Activated CD8-positive, alpha-beta memory T cell treated with anti-CD3 and anti-CD28 coated beads for 1 hour (primary cell): Measurements from ENCODE around the gene RASGRF1.
"Not testable (repeated sequence)": the region's sequence is repeated elsewhere in the genome, so short reads cannot be mapped to it uniquely, and the experiment has no call there.

Source experiments
- DNase-seq, 2 donors: peaks; one replicate each; pipeline ENCODE4 v3.0.0-alpha.2; 2020; ENCODE audit warnings: low read depth in 1 of 2; ENCODE audit errors: extremely low read depth in 1 of 2

Gene RASGRF1

DNA sequence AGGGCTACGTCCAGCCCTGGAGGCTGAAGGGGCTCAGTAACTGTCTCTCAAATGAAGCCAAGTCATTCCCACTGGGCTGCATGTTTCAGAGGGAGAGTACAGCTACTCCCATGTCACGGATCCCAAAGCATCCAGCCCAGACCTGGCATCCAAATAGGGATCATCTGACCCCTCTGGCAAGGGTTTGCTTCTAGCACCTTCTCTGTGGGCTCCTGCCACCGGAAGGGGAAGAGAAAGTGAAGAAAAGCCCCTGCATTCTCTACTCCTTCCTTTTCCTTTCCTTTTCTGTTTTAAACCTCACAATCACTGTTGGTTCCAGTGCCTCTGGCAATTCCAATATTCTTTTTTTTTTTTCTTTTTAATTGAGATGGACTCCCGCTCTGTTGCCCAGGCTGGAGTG is 81.2 kb downstream of the RASGRF1 start:
- no peak for DNase-seq

DNA sequence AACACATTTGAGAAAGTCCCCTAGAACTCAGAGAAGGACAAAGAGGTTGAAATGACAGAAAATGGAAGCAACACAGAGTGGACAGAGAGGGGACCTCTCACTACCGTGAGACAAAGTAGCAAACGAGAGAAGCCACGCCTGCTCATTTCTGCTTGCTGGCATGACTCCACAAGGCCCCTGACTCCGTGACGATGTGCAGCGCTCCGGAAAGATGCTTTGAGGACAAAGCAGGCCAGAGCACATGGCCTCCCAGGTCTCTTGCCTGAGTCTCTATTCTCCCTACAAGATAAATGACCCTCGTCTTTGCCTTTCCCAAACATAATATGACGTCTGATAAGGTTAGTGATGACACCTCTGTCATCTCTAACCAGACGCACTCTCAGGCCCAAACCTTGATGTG is 81.9 kb downstream of the RASGRF1 start:
- DNase-seq, result no peak

DNA sequence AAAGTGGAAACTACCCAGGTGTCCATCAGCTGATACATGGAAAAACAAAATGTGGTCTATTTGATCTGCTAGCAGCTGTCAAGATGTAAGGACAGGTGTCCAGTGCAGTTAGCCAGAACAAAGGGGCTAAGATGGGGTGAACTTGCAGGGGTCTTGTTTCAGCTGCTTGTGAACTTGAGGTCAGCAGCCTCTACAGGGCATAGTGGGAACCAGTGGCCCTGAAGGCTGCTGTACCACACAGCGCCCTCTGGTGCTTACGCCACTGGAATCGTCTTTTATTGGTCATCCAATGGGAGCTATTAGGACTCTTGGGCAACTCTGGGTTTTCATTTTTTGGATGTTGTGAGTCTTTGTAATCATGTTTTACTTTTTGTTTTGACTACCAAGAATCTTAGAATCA is 83.5 kb downstream of the RASGRF1 start:
- no peak for DNase-seq

DNA sequence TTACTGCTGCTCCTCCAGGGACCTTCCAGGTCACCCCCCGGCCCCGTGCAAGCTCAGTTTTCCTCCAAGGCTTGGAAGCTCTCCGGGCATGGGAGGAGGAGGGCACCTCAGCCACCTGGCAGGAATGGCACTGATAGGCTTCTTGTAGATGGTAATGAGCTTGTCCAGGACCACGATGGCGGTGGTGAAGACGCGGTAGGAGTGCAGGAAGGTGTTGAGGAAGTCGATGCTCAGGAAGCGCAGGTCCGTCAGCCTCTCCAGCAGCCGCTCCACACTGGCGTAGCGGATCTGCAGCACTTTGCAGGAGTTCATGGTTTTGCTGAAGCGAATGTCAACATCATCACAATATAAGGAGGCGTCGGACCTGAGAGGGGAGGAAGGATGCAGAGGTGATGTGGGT is 84.5 kb downstream of the RASGRF1 start:
- no peak for DNase-seq

DNA sequence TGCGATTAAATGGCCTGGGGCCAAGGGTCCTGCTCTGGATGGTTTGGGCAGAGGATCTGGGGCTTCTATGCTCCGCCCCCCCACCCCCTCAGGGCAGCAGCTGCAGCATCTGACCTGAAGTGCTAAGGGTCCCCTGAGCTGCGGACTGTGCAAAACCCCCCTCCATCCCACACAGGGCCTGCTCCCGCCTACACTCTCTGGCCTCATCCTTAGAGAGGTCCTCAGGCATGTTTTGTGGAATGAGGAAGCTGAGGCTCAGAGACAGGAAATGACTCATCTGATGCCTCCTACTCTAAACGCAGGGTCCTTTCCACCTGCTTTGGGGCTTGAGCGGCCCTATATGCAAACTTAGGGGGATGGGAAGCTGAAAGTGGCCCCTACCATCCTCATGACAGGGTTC is 86.2 kb downstream of the RASGRF1 start:
- DNase-seq, result no peak

DNA sequence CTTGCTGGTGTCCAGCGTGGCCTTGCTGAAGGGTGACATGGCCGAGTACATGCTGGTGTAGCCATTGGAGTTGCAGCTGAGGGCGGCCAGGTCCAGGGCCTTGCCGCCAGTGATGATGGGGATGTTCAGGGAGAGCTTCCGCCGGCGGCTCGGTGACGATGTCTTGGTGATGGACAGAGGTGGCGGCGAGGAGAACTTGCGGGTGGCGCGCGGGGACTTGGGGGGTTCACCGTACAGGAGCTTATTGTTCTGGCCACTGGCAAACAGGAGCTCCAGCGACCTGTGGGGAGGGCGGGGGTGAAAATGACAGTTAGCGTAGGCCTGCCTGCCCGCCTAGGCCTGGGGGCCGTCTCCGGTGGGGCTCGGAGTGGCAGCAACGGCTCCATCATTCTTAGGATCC is 86.7 kb downstream of the RASGRF1 start:
- DNase-seq, result no peak

DNA sequence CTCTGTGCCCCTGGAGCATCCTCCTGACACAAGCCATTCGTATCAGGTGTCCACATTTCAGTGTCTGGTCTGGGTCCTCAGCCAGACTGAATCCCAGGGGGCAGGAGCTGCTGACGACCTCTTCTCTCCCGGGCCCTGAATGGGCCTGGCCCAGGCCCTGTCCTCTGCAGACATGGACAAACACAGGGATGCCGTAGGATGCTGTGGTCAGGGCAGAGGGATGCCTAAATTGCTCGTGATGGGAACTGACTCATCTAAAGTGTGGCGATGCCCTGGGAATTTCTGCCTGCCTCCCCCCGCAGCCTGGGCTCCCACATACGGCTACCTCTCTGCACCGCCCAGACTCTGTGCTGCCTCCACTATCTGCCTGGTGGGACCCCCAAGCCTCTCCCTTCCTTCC is 87.3 kb downstream of the RASGRF1 start:
- no peak for DNase-seq

DNA sequence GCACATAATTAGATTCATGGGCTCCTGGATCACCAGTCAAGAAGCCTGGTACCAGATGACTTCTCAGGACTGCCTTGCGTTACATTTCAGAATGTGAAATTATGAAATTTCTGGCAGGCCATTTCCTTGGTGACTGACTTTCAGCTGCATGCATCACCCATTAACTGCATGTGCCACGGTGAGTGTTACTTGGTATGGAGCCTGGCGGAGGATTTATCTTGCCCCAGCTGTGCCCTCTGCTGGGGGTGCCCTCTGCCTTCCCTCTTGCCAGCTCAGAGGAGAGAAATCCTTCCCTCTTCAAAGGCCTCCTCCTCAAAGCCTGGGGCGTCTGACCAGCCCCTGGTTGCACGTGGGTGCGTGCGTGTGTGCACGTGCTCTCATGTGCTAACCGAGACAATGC is 88.0 kb downstream of the RASGRF1 start:
- no peak for DNase-seq

DNA sequence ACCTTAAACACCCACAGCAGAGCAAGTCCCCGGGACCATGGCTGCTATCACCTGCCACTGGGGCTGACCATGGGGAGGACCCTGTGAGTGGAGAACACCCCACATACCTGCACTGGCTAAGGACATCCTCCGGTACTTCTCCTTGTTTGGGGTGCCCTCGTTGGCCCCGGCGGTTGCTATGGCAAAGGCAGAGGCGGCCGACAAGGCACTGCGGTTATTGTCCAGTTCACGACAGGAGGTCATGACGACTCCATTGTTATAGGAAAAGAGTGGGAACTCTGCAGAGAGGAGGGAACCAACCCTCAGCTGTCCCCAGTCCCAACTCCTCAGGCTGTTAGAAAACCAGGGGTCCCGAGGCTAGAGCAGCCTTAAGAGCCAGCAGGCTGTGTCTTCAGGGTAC is 90.9 kb downstream of the RASGRF1 start:
- DNase-seq, result no peak

DNA sequence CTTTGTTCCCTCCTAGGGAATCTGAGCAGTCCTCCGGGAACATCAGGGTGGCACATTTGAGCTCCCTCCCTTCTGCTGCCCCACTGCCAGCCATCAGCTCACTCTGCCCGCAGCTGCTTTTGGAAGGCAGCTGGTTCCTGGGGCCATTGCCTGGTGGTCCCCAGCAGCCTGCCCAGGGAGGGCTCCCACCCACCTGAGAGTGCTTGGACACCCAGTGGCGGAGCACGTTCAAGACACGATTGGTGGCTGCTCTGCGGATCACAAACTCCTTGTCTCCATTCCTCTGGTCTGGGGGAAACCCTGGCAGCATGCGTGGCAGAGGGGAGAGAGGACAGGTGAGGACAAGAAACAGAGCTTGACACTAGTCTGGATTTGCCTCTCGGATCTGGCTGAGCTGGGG is 92.1 kb downstream of the RASGRF1 start:
- DNase-seq, result no peak

DNA sequence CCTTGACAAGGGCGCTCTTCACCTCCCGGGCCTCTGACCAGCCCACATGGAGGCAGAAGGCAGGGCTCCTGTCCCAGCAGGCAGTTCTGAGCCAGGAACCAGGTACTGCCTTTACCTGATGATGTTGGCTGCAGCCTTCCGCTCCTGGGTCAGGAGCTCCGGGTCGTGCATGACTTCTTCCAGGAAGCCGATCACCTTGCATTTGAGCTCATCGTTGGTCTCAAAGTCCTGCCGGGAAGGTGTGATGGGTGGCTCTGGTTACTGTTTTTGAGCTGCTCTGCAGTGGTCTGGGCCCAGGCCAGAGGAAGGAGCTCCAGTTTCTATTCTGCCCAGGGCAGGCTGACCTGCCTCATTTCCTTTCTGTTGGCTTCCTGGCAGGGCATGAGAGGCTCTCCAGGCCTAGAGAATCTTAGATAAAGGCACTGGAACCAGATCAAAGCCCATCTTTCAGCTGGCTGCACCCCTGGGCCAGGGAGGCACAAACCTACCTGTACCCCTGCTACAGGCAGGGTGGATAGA is 92.5 kb downstream of the RASGRF1 start:
- no peak for DNase-seq

DNA sequence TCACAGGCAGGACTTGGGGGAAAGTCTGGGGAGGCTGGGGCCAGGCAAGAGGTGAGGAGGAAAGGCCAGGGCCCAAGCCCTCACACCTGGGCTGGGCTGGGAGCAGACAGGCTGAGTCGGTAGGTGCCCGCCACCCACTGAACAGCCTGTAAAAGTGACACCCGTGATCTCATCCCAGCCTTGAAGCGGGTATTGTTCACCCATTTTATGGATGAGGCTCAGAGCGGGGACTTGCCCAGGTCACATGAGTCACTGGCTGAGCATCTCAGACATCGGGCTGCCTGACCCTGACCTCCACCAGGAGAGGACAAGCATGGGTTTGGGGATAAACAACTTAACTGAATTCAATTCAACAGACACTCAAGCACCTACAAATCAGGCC is 93.7 kb downstream of the RASGRF1 start:
- DNase-seq, result no peak

DNA sequence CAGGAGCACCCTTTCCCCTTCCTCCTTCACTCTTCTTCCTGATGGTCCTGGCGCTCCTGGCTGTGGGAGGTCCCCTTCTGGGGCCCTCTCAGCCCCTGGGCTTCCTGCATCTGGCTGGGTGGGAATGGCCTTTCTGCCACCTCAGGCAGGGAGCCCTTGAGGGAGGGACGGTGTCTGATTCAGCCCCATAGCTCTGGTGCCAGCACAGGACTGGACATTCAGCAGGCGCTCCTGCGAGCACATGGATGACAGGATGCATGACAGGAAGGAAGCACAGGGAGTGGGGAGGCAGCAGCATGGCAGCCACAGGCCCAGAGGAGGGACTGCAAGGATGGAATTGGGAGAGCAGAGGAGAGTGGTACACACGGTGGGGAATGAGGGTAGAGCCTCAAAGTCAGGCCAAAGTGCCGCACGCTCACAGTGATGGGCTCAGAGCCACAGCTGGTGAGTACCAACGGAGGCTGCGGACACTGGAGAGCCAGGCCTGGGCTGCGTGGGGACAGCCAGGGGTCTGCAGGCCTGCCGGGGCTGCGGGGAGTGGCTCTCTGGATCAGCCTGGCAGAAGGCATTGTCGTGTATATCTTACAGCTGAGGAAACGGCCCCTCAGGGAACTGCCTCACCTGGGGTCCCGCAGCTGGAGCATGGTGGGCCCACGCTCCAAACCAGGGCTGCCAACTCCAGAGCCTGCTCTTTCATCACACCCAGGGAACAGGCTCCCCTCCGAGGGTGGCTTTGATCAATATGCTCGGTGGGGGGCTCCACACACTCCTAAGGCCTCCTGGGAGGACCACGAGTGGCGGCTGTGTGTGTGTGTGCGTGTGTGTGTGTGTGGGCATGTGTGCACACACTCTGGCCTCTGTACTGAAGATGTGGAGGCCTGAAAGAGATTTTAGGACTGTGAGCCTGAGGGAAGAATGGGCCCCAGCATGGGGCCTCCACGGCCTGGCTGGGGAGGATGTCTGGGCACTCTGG is 94.4 kb downstream of the RASGRF1 start:
- no peak for DNase-seq

DNA sequence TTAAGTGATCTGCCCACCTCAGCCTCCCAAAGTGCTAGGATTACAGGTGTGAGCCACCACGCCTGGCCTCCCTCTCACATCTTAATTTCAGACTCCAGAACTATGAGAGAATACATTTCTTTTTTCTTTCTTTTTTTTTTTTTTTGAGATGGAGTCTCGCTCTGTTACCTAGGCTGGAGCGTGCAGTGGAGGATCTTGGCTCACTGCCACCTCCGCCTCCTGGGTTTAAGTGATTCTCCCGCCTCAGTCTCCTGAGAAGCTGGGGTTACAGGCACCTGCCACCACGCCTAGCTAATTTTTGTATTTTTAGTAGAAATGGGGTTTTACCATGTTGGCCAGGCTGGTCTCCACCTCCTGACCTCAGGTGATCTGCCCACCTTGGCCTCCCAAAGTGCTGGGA is 95.4 kb downstream of the RASGRF1 start:
- DNase-seq, result not testable (repeated sequence)

DNA sequence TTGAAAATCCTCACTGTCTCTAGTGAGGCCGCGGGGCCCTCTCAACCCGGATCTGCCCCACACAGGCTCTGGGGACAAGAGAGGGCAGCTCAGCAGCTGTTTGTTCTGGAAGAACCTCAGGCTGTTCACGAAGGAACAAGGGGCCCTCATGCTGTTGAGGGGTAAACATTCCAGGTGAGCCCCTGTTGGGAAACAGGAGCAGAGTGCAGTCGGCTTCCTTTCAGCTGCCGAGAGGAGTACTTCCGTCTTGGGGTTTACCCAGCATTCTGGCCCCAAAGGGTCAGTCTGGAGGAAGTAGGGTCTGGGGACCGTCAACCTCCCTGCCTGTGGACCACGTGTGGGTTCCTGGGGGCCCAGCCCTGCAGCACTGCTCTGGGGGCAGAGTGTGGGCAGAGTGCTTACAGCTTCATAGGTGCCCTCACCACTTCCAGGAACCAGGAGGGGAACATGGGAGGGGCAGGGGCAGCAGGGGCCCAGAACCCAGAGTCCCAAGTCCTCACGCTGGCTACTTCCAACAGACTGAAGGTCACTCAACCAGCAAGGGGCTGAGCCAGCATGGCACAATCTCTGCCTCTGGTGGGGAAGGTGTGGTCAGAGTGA is 96.5 kb downstream of the RASGRF1 start:
- no peak for DNase-seq

DNA sequence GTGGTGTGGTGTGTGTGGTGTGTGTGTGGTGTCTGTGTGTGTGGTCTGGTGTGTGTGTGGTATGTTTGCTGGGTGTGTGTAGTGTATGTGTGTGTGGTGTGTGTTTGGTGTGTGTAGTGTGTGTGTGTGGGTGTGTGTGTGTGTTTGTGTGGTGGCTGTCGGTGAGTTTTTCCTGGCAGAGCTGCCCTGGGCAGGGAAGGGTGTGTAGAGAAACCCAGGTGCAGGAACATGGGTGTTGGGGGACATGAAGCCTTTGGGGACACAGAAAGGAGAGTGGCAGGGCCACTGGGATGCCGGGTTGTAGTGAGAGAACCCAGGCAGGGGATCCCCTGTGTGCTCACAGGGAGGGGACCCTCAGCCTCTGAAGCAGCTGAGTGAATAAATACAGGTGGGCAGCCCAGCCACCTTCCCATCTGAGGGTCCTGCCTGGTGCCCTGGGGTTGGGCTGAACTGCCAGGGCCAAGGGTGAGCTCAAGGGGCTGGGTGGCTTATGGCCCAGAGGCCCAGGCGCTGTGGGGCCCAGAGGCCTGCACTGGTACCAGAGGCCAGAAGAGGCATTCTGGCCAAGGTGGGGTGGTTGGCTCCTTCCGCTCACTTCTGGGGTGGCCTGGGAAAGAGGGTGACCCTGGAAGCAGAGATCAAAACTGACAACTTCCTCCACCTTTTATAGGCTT is 97.2 kb downstream of the RASGRF1 start:
- no peak for DNase-seq

DNA sequence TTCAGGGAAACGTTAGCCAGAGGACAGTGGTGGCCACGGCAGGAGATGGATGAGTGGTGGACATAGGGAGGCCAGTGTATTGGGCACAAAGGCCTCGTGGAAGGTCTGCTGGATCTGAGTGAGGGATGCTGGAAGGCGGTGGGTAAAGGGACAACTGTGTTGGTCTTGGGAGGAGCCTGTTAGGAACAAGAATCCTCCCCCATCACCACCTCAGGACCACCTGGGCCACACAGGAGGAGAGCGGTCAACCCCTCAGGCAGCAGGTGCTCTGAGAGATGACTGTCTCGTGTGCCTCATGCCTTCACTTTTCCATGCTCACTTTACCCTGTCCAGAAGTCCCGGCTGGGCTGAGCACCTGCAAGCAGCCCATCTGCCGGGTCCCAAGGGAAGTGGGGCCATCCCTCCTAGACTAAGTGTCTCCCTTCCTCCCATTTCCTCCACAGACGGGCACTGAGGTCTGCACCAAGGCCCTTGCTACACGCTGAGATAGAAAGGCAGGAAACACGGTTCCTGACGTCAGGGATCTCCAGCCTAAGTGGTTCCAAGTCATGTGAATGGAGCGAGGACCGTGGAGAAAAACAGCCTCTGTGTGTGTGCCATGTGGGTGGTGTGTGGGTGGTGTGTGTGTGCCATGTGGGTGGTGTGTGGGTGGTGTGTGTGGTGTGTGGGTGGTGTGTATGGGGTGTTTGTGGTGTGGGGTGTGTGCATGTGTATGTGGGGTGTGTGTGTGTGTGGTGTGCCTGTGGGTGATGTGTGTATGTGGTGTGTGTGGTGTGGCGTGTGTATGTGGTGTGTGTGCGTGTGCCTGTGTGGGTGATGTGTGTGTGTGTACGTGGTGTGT is 97.9 kb downstream of the RASGRF1 start:
- no peak for DNase-seq

DNA sequence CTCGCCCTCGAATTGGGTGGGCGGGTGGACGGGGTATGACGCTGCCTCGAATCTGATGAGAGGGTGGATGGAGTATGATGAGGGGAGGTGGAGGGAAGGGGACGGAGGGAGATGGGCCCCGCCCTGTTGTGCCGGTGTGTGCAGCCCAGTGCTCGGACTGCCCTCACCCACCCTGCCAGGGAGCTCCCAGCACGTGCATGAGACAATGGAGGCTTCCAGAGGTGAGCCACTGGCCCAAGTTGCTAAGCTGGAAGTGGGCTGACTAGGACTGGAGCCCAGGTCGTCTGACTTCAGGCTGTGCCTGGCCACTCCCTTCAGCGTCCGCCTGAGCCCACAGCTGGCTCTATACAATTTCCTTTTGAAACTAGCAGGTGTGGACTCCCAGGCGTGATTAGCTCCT is 98.7 kb downstream of the RASGRF1 start:
- no peak for DNase-seq

DNA sequence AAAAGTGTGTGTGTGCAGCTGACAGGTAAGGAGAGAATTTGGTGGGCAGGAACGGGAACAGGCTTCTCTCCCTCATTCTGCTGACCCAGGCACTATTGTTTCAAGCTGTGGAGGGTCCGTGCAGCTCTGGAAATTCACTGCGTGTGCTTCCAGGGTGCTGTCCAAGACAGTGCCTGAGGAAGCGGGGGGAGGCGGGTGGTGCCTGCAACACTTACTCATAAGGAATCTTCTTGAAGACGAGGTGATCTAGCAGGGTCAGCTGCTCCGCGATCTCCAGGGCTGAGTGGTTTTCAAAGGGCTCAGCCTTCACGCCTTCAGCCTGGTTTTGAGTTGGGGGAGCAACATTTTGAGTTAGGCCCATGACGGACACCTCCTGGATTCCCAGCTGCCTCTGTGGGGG is 99.1 kb downstream of the RASGRF1 start:
- no peak for DNase-seq

DNA sequence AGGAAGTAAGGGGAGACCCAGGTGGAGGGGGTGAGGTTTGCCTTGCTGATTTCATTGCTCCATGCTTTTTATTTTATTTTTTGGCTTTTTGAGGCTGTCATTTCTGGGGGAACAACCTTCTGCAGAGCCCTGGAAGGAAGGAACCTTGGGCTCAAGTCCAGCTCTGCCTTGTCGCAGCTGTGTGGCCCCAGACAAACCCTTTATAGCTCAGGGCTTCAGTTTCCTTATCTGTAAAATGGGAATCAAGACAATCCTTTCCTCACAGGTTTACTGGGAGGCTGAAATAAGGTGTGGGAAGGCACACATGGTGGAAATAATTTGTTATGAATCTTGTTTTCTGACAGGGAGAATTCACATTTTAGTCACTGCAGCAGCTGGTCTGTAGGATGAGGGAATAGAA is 100.3 kb downstream of the RASGRF1 start:
- DNase-seq, result no peak

DNA sequence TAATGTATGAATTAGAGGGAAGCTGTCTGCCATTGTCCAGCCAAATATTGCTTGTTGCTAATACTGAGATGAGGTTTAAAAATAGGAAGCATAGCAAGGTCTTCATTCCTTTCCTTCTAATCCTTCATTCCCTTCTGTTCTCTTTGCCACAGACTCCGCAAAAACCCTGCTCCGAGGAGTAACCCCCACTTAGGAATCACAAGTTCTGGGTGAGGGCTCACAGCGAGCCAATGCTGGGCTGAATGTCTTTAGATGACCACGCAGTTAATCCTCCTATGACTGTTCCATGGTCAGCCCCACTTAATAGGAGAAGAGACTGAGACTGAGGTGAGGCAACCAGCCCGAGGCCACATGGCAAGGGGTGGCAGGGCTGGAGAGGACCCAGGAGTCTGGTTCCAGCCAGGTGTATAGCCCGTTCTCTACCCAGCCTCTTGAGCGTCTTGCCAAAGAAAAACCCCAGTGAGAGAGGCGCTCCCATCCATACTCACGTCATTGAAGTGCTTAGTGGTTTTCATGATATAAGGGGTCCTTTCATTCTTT is 100.8 kb downstream of the RASGRF1 start:
- no peak for DNase-seq
